ENCODE data around the gene NFIA.
"Not testable (repeated sequence)": the region's sequence is repeated elsewhere in the genome, so short reads cannot be mapped to it uniquely, and the experiment has no call there.

The NFIA gene

DNA sequence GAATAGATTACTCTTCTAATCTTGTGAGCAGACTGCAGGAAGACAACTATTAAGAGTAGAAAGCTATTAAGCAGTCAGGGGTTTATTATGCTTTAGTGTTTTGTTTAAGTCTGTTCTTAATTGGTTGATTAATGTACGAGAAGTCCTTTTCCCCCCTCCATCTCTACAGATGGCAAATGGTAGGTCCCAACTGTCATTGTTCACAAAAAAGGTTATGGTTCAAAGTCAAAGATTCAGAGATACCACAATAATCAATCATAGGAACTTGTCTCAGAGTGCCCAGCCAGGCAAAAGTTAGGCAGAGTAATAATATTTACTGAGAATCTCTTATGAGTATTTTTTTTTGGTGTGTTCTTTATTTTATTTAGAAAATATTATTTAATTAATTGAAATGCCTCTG lies 26.8 kb downstream of the NFIA start:
- no peak for DNase-seq

DNA sequence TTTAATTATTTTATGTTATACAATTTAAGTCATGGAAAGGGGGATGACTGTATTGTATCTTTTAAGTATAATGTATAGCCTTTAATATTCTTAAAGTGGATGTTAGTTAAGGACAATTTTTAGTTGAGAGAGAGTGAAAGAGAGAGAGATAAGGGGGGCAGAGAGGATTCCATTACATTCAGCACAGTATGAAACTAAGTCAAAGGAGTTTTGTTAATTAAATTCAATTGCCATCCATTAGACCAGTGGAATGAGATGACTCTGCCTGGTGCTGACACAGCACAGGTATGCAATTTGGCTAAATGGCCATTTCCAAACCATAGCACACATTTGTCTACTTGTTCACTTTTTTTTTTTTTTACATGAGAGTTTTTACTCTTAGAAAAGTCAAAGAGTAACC lies 27.5 kb downstream of the NFIA start:
- no peak for DNase-seq

- DNase-seq = no peak
These were observed 28.2 kb downstream of the NFIA start for GRCh38 chr1:61110554-61110953.

DNA sequence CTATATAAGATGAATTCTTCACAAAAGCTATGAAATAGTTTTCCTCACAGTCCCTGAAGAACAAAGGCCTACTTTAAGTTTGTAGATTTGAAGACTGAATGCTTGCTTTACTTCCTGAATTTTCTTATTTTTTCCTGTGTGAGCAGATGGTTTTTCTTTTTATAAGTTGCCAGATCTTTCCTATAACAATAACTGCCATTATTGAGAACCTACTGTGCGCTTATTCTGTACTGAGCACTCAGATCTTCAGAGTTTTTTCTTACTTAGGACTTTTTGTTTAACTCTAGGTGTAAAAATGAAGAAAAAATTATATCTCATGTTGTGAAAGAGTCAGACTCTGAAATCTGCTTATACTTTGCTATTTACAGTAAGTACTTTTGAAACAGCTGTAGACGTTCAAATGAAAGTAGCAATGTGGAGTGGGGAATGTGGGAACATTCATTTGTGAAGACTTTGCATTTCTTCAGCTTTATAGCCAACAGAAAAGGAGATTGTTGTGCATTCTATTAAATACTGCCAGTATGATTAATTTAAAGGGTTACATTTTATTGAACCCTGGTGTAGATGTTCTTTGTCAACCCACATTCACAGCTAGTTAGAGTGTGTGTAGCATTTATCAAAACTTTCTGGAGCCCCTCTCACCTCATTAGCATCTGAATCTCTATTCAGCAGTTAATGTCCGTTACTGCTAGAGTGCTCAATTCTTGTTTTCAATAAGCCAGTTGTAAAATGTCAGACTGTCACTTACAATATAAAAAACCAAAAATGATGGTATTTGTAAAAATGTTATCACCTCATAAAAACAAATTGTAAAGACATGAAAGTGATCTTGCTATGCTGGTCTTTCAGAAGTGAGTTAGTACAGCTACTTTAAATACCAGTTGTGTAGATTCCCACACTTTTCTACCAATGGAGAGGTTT lies 29.0 kb downstream of the NFIA start:
- no peak for DNase-seq

DNA sequence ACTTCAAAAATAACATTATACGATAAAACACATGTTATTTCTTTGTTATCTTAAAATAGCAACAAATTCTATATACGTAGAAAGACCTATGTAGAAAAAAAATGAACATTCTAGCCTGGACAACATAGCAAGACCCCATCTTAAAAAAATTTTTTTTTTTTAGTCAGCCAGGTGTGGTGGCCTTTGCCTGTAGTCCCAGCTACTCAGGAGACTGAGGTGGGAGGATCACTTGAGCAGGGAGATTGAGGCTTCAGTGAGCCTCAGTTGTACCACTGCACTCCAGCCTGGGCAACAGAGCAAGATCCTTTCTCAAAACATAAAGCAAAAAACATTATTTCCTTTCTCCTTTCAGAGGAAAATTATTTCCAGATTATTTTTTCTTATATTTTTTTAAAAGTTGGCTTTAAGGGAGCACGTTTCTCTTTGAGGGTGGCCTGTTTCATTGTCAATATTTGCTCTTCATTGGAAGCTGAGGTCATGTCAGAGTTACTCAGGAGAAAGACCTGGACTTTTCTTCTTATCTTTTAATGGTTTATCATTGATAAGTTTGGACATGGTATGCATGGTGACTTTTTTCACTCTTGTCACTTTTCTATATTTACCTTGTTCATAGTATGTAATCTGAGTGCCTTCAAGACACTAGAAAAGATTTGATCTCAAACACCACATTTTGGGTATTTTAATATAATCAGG lies 32.0 kb downstream of the NFIA start:
- DNase-seq = no peak

GRCh38 chr1:61115436-61115835 lies 33.1 kb downstream of the NFIA start:
- no peak for DNase-seq

DNA sequence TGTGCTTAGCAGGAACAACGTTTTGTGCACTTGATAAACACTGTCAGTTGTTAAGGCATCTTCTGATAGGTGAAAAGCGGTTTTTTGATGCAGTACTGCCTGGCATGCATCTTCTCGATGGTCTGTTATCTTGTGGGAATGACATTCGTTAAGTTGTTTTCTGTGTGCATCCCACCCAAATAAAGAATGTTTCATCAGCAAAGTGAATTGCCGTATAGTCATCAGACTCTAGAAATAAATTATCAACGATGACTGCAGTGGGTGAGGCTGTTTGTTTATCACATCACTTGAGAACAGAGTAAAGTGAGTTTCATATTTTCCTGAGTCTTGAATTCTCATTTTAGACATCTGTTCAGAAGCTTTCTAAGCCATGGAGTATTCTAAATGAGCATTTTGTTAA lies 34.1 kb downstream of the NFIA start:
- no peak for DNase-seq

DNA sequence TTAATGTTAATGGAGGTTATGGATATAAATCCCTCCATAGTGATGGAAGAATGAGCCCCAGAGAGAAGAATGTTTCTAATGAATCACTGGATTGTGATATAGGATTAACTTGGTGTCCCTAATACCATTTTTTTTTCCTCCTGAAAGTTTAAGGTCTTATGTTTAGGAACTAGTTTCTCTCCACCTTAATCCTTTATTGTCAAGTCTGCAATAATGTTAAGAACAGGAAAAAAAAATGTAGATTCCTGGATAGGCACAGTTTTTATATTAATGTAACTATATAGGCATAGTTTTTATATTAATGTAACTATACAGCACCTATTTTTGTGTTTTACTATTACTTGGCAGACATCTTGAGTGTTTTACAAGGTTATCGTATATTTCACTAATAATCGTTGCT lies 34.9 kb downstream of the NFIA start:
- no peak for DNase-seq

GRCh38 chr1:61119085-61119484 lies 36.7 kb downstream of the NFIA start:
- DNase-seq = no peak

- DNase-seq = no peak
These were observed 38.0 kb downstream of the NFIA start for GRCh38 chr1:61120246-61120840.

DNA sequence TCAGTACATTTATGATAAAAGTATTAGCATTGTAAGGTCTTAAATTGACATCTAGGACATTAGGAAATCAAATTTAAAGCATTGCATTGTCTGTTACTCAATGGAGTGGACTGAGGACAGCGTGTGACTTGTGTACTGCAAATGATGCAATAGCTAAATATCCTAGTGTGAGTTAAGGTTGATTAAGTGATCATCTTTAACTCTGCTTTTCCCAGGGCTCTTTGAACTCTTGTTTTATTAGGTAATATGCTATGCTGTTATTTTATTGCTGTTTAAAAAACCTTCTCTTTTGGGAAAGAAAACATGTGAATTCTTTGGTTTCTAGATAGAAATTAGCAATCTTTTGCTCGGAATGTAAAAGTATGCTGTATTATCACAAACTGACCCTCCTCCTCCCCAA lies 38.6 kb downstream of the NFIA start:
- no peak for DNase-seq

- no peak for DNase-seq
These were observed 39.3 kb downstream of the NFIA start for GRCh38 chr1:61121631-61122030.

DNA sequence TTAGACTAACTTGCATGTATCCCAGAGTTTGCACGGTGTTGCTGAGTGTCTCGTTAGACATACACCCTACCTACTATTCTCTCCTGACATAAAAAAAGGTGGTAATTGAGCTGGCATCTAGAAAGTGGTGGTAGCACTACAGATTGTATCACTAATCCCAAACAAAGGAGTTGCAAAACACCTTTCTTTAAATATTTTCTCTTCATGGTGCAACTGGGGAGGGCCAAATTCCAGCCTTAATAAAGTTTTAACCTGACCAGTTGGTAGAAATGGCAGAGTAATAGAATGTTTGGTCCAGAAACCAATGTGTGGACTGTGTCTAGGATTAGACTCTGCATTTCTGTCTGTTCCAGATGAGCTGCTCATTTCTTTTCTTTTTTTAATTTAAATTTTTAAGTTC lies 40.0 kb downstream of the NFIA start:
- DNase-seq = no peak

- no peak for DNase-seq
These were observed 41.0 kb downstream of the NFIA start for GRCh38 chr1:61123326-61123725.

- DNase-seq = no peak
These were observed 41.7 kb downstream of the NFIA start for GRCh38 chr1:61124078-61124477.

GRCh38 chr1:61124696-61125095 lies 42.3 kb downstream of the NFIA start:
- DNase-seq = no peak

- no peak for DNase-seq
These were observed 42.9 kb downstream of the NFIA start for GRCh38 chr1:61125263-61125662.

DNA sequence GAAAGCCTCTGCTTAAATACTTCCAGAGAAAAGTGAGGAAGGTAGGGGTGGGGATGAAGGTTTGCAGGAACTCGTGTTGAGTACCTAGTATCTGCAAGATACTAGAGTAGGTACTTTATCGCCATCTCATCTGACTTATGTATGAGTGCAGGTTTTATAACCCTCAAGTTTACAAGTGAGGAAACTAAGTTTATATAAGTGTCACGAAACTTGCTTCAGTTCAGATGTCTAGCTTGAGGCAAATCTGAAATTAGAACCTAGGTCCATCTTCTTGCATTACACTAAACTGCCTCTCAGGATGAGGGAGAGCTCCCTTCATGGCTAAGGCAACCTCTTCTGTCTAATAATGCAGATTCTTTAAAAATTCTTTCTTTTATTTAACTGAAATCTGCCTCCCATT lies 43.5 kb downstream of the NFIA start:
- DNase-seq = no peak

DNA sequence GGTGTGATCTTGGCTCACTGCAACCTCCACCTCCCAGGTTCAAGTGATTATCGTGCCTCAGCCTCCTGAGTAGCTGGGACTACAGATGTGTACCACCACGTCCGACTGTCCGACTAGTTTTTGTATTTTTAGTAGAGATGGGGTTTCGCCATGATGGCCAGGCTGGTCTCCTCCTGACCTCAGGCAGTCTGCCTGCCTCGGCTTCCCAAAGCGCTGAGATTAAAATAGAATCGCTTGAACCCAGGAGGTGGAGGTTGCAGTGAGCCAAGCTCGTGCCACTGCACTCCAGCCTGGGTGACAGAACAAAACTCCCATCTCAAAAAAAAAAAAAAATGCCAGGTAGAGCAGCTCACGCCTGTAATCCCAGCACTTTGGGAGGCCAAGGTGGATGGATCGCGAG lies 44.5 kb downstream of the NFIA start:
- not testable (repeated sequence) for DNase-seq

DNA sequence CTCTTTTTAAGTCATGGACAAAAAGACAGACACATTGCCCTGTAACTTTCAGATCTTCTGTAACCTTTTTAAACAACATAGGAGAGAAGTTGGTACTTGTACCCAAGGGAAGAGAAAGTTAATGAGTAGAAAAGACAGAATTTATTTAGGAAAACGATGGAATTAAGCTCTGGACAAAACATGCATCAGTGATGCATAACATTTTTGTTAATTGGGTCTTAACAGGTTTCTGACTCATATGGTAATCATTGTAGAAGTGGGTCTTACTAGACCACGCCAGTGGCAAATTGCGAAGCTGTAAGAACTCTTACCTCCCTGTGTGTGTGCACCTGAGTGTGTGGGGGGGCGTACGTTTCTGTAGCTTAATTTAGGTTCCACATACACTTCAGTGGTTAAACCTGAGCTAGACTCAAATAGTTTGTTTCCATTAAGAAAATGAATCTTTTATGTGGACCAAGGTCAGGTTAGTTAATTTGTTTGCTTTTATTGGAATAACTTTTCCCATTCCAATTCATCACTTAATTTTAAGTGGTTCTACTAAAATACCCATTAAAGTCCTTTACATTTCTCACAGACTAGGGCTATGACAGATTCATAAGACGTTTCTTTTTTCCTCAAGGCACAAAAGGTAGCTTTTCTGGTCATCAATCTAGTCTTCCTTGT lies 48.1 kb downstream of the NFIA start:
- DNase-seq = no peak

- no peak for DNase-seq
These were observed 48.9 kb downstream of the NFIA start for GRCh38 chr1:61131248-61131647.

DNA sequence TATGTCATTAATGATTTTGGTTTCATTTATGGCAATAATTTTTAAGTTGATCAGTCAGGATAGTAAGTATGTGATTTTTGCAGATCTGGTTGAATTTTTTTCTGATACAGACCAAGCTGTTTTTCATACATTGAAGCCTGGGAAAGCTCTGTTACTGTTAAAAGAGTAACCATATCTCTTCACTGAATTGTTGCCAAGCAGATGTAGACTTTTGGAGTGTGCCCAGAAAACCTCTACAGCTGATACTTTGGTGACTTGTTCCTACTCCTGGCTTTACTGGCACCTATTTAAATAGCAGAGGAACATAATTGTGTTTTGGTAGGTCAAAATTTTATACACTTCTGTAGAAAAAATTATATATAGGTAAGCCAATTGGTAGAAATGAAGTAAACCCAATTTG lies 49.4 kb downstream of the NFIA start:
- no peak for DNase-seq

- DNase-seq = no peak
These were observed 49.8 kb downstream of the NFIA start for GRCh38 chr1:61132176-61132638.

Measured in activated CD4-positive, alpha-beta T cell treated with anti-CD3 and anti-CD28 coated beads, Interleukin-2, amount 50 U/mL, for 4 hours (primary cell).